ENCODE measurements around the gene HHLA2.

The HHLA2 gene

GRCh38 chr3:108387063-108387462, 90.7 kb downstream of the HHLA2 start:
- in situ Hi-C loops (cut with HindIII; ENCODE audit: low sequenced_read_pairs), result no loop called here
- no peak overlapping the region for H3K4me3 ChIP-seq (ENCODE audit: low read depth, low read length)
- no peak for DNase-seq (ENCODE audit: low read depth)
- TF ChIP-seq CTCF (IDR thresholded peaks at IDR 0.05; ENCODE audit: low read depth, low read length, missing control alignments), result no peak

- H3K4me3 ChIP-seq (ENCODE audit: low read depth, low read length), result no peak overlapping the region
- peak; percentile 63 for DNase-seq (ENCODE audit: low read depth)
- in situ Hi-C loops (cut with HindIII; ENCODE audit: low sequenced_read_pairs), result no loop called here
- no peak for TF ChIP-seq CTCF (IDR thresholded peaks at IDR 0.05; ENCODE audit: low read depth, low read length, missing control alignments)
Observed at GRCh38 chr3:108388136-108389132, 92.1 kb downstream of the HHLA2 start.

- DNase-seq (ENCODE audit: low read depth), result no peak
- no peak for TF ChIP-seq CTCF (IDR thresholded peaks at IDR 0.05; ENCODE audit: low read depth, low read length, missing control alignments)
- in situ Hi-C loops (cut with HindIII; ENCODE audit: low sequenced_read_pairs), result no loop called here
Observed at GRCh38 chr3:108389372-108389771, 93.0 kb downstream of the HHLA2 start.

GRCh38 chr3:108391917-108392593, 95.7 kb downstream of the HHLA2 start:
- no peak overlapping the region for H3K4me3 ChIP-seq (ENCODE audit: low read depth, low read length)
- no peak for TF ChIP-seq CTCF (IDR thresholded peaks at IDR 0.05; ENCODE audit: low read depth, low read length, missing control alignments)
- peak; percentile 84 for DNase-seq (ENCODE audit: low read depth)
- in situ Hi-C loops (cut with HindIII; ENCODE audit: low sequenced_read_pairs), result no loop called here

More at GRCh38 chr3:108389372-108389771, 93.0 kb downstream of the HHLA2 start:
- H3K4me3 ChIP-seq (ENCODE audit: low read depth, low read length), result no peak overlapping the region

- no peak for TF ChIP-seq CTCF (IDR thresholded peaks at IDR 0.05; ENCODE audit: low read depth, low read length, missing control alignments)
- no peak for DNase-seq (ENCODE audit: low read depth)
- in situ Hi-C loops (cut with HindIII; ENCODE audit: low sequenced_read_pairs), result no loop called here
- no peak overlapping the region for H3K4me3 ChIP-seq (ENCODE audit: low read depth, low read length)
Observed at GRCh38 chr3:108393128-108393900, 97.0 kb downstream of the HHLA2 start.

- no peak overlapping the region for H3K4me3 ChIP-seq (ENCODE audit: low read depth, low read length)
- no peak for DNase-seq (ENCODE audit: low read depth)
- in situ Hi-C loops (cut with HindIII; ENCODE audit: low sequenced_read_pairs), result no loop called here
- TF ChIP-seq CTCF (IDR thresholded peaks at IDR 0.05; ENCODE audit: low read depth, low read length, missing control alignments), result no peak
Observed at GRCh38 chr3:108394016-108394415, 97.7 kb downstream of the HHLA2 start.

All from astrocyte of the cerebellum (primary cell).